ENCODE measurements around the gene CENPL. TPM values are rescaled to one million over a fixed set of nuclear protein-coding genes. Genes with fewer than 3 reads are reported as not detected.

Gene CENPL
- total RNA-seq, 4 donors from 2014 or later, result 0.51 to 24.2 (median 4.7) TPM; not detected in 1

DNA sequence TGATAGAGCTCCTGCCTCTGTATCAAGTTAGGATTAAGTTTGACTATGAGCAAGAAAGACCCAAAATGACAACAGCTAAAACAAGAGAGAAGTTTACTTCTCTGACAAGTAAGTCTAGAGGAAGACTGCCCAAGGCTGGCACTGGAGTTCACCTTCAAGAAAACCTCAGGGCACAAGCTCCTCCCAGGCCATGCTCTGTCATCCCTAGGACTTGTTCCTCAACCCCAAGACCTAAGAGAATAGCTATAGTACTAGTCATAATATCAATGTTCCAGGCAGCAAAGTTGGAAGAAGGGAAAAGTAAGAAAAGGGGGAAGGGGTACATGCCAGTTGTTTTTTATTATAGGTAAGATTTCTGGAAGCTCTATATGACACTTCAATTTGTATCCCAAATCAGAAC lies 26.6 kb downstream of the CENPL start:
- H3K9me3 ChIP-seq, result no peaks in the 10 kb centered on the region
- H3K4me1 ChIP-seq, result no peaks in the 10 kb centered on the region
- no peak overlapping the region for H3K4me3 ChIP-seq
- intact Hi-C loops (cut with DNase I; ENCODE audit: low total_unique reads), result no loop called here
- H3K27ac ChIP-seq, result no peak overlapping the region
- no peaks in the 10 kb centered on the region for H3K36me3 ChIP-seq
- no peak for DNase-seq
- no peaks in the 10 kb centered on the region for H3K27me3 ChIP-seq
- TF ChIP-seq POLR2A (IDR thresholded peaks at IDR 0.05), result no peak
- TF ChIP-seq, protein P1, sequence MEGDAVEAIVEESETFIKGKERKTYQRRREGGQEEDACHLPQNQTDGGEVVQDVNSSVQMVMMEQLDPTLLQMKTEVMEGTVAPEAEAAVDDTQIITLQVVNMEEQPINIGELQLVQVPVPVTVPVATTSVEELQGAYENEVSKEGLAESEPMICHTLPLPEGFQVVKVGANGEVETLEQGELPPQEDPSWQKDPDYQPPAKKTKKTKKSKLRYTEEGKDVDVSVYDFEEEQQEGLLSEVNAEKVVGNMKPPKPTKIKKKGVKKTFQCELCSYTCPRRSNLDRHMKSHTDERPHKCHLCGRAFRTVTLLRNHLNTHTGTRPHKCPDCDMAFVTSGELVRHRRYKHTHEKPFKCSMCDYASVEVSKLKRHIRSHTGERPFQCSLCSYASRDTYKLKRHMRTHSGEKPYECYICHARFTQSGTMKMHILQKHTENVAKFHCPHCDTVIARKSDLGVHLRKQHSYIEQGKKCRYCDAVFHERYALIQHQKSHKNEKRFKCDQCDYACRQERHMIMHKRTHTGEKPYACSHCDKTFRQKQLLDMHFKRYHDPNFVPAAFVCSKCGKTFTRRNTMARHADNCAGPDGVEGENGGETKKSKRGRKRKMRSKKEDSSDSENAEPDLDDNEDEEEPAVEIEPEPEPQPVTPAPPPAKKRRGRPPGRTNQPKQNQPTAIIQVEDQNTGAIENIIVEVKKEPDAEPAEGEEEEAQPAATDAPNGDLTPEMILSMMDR (IDR thresholded peaks at IDR 0.05), result no peak

- no peaks in the 10 kb centered on the region for H3K9me3 ChIP-seq
- H3K36me3 ChIP-seq, result no peaks in the 10 kb centered on the region
- H3K27me3 ChIP-seq, result no peaks in the 10 kb centered on the region
- no peak overlapping the region for H3K4me3 ChIP-seq
- intact Hi-C loops (cut with DNase I; ENCODE audit: low total_unique reads), result no loop called here
- TF ChIP-seq, protein P1 (IDR thresholded peaks at IDR 0.05), result no peak
- TF ChIP-seq POLR2A (IDR thresholded peaks at IDR 0.05), result no peak
- H3K4me1 ChIP-seq, result no peaks in the 10 kb centered on the region
- DNase-seq, result no peak
- no peak overlapping the region for H3K27ac ChIP-seq
Observed at GRCh38 chr1:173789841-173790240, 34.8 kb downstream of the CENPL start.

DNA sequence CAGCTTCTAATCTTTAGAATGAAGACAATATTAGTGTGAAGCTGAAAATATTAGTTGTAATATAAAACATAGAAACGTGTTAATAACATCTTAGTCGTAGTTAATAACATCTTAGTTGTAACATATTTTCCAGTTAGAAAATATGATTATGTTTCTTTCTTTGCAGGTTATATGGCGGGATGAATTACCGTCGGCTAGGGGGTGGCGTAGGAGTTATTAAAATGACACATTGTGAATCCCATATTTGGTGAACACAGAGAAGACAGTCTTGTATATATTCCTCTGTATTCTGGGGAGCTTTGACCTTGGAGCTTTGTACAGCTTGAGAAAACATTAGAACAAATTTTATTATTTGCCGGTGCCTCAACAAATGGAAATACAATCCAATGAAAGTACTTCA lies 39.7 kb downstream of the CENPL start:
- intact Hi-C loops (cut with DNase I; ENCODE audit: low total_unique reads), result no loop called here
- no peak for DNase-seq
- H3K27me3 ChIP-seq, result no peaks in the 10 kb centered on the region
- H3K36me3 ChIP-seq, result no peaks in the 10 kb centered on the region
- no peaks in the 10 kb centered on the region for H3K4me1 ChIP-seq
- H3K4me3 ChIP-seq, result no peak overlapping the region
- H3K27ac ChIP-seq, result no peak overlapping the region
- H3K9me3 ChIP-seq, result no peaks in the 10 kb centered on the region
- TF ChIP-seq, protein P1 (IDR thresholded peaks at IDR 0.05), result no peak
- no peak for TF ChIP-seq POLR2A (IDR thresholded peaks at IDR 0.05)

DNA sequence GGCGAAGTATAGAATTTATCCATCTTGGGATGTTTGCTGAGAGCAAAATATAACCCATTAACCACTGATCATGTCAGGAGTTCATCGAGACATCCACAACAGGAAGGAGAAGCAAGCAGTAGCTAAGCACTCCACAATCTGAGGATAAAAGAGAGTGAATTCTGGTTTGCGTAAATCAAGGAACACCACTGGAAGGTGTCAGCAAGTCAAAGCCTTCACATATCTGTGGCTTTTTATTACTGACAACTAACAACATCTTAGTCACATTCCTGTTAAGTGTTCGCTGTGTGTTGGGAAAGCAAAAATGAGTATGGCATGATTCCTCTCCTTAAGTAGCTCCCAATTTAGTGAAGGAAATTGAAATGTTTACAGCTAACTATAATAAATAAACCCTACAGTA lies 44.7 kb downstream of the CENPL start:
- no peaks in the 10 kb centered on the region for H3K4me1 ChIP-seq
- no peak for TF ChIP-seq POLR2A (IDR thresholded peaks at IDR 0.05)
- TF ChIP-seq, protein P1 (IDR thresholded peaks at IDR 0.05), result no peak
- no peak overlapping the region for H3K27ac ChIP-seq
- intact Hi-C loops (cut with DNase I; ENCODE audit: low total_unique reads), result no loop called here
- H3K36me3 ChIP-seq, result no peaks in the 10 kb centered on the region
- no peaks in the 10 kb centered on the region for H3K27me3 ChIP-seq
- H3K4me3 ChIP-seq, result no peak overlapping the region
- DNase-seq, result no peak
- H3K9me3 ChIP-seq, result no peaks in the 10 kb centered on the region

DNA sequence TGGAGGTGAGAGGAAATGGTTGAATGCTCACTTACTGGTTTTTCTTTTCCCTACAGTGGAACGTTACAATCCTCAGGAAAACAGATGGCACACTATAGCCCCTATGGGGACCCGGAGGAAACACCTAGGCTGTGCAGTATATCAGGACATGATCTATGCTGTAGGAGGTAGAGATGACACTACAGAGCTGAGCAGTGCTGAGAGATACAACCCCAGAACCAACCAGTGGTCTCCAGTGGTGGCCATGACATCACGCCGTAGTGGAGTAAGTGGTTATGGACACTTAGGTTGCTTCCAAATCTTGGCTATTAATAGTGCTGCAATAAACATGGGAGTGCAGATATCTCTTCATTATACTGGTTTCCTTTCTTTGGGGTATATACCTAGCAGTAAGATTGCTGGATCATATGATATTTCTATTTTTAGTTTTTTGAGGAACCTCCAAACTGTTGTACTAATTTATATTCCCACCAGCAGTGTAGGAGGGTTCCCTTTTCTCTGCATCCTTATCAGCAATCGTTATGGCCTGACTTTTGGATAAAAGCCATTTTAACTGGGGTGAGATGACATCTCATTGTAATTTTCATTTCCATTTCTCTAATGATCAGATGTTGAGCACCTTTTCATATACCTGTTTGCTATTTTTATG lies 49.0 kb downstream of the CENPL start:
- Histone ChIP-seq H3K36me3 (no peaks in the 10 kb centered on the region), H3K4me3 (no peak overlapping the region), H3K27me3 (no peaks in the 10 kb centered on the region), H3K27ac (no peak overlapping the region), H3K4me1 (no peaks in the 10 kb centered on the region), H3K9me3 (no peaks in the 10 kb centered on the region)
- intact Hi-C loops (cut with DNase I; ENCODE audit: low total_unique reads), result no loop called here
- no peak for DNase-seq
- TF ChIP-seq, protein P1 (IDR thresholded peaks at IDR 0.05), result no peak
- TF ChIP-seq POLR2A (IDR thresholded peaks at IDR 0.05), result no peak
